ENCODE data around the gene STRN4.
"Not testable (repeated sequence)": the region's sequence is repeated elsewhere in the genome, so short reads cannot be mapped to it uniquely, and the experiment has no call there.

Gene STRN4

DNA sequence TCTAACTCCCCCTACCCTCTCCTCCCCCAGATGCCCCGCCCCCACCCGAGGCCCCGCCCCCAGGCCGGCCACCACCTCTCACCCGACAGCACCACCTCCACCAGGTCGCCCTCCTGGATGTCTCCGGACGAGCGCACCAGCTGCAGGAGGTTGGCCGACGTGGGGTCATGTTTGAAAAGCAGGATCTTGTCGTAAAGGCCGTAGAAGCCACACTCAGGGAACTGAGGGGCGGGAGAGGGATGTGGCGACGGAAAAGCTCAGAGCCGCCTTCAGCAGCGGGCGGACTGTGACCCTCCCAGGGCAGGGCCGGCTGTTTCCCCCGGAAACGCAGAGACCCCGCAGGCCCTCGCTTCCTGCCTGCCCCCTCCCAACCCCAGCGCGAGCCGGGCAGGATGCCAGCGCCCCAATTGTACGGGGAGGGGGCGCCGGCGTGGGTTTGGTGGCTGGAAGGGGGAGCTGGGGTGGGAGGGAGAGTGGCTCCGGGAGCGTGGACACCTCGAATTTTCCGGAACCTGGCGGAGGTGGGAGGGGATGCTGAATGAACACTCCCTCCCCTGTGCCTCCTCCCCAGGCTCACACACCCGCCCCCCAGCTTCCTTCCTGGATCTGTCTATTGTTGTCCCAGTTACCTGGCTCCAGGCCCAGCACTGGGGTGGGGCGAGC, 32.3 kb downstream of the STRN4 start:
- peak; percentile 46 for DNase-seq (ENCODE audit: low read depth in 2 of 2)

GRCh38 chr19:46712768-46713338, 33.4 kb downstream of the STRN4 start:
- DNase-seq (ENCODE audit: low read depth in 2 of 2): not testable (repeated sequence)

GRCh38 chr19:46710687-46711086, 35.6 kb downstream of the STRN4 start:
- DNase-seq (ENCODE audit: low read depth in 2 of 2): no peak

- peak; percentile 61 to 73 for DNase-seq (ENCODE audit: low read depth in 2 of 2)
These were observed 41.7 kb downstream of the STRN4 start for GRCh38 chr19:46704379-46705076.

DNA sequence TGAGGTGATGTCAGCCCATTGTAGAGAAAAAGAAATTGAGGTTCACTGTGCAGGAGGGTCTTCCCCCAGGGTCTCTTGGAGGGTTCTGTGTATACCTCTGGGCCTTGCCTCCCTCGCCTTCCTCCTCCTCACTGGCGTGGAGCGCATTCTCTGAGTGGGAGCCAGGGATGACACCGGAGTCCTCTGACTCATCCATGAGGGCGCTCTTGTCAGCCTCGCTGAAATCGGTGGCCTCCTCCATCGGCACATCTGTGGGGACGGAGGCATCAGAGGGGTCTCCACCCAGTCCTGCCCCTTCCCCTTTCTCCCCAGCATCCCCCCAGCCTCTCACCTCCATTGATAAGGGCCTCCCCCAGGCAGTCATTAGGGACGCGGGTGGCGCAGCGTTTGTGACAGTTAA, 45.5 kb downstream of the STRN4 start:
- no peak for DNase-seq (ENCODE audit: low read depth in 2 of 2)

DNA sequence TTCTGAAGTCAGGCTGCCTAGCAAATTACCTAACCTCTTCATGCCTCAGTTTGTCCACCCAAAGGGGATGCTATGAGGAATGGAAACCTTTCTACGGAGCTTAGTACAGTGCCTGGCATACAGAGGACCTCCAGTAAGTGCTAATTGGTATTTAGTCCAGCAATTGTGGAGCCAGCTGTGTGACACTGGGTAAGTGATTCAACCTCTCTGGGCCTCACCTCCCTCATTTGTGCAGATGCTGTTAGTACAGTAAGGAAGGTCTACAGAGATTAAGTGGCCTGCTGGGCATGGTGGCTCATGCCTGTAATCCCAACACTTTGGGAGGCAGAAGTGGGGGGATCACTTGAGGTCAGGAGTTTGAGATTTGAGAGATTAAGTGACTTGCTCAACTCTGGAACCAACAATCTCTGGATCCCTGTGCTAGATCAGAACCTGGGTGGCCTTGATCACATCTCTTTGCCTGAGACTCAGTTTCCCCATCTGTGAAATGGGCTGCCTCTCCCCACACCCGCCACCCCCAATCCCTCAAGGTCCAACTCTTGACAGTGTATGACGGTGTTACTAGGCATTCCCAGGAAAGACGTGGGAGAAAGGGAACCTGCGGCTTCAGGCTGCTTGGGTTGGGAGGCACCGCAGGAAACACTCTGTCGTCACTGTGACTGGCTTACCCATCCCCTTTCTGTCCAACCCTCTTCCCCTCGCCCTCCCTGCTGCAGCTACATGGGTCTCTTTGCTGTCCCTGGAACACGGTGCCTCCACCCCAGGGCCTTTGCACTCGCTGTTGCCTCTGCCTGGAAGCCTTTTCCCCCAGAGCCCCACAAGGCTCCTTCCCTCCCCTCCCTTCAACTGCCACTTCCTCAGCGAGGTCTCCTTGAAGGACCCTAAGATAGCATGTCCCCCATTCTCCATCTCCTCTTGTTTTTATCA, 47.6 kb downstream of the STRN4 start:
- no peak for DNase-seq (ENCODE audit: low read depth in 2 of 2)

GRCh38 chr19:46697204-46697960, 48.9 kb downstream of the STRN4 start:
- DNase-seq (ENCODE audit: low read depth in 2 of 2): no peak

- no peak for DNase-seq (ENCODE audit: low read depth in 2 of 2)
These were observed 49.4 kb downstream of the STRN4 start for GRCh38 chr19:46696866-46697203.

DNA sequence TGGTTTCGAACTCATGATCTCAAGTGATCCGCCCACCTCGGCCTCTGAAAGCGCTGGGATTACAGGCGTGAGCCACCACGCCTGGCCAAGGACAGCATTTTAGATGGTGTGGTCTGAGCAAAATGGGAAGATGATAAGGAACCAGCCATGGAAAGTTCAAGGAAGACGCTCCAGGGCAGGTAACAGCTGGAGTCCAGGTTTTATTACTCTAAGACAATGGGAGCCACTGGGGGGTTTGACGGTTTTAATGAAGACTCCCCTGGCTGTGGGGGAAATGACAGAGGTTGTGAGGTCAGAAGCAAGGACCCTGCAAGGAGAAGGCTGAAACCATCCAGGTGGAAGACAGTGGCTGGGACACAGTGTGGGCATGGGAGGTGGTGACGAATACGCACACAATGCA, 50.2 kb downstream of the STRN4 start:
- DNase-seq (ENCODE audit: low read depth in 2 of 2): no peak

GRCh38 chr19:46693760-46694159, 52.5 kb downstream of the STRN4 start:
- no peak for DNase-seq (ENCODE audit: low read depth in 2 of 2)

DNA sequence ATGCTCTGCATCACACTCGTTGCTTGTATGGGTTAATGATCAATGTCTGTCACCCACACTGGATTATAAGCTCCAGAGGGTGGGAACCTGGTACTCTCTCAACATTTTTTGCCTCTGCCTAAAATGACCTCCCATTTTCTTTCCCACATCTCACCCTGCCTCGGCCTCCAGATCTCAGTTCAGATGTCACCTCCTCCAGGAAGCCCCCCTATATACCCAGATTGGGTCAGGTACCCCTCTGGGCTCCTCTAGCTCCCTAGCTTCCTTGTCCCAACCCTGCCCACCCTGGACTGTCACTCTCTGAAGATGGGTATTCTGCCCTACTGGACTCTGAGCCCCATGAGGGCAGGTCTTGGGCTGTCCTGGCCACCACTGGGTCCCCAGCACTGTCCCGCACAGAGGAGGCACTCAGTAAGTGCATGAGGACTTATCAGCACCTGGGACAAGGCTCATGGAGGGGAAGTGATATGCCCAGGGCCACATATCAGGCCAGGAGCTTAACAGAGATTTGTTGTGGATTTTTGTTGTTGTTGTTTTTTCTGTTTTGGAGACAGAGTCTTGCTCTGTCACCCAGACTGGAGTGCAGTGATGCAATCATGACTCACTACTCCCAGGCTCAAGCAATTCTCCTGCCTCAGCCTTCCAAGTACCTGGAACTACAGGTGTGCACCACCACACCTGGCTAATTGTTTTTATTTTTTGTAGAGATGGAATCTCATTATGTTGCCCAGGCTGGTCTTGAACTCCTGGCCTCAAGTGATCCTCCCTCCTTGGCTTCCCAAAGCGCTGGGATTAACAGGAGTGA, 53.1 kb downstream of the STRN4 start:
- no peak for DNase-seq (ENCODE audit: low read depth in 2 of 2)

GRCh38 chr19:46691948-46692347, 54.3 kb downstream of the STRN4 start:
- DNase-seq (ENCODE audit: low read depth in 2 of 2): no peak

DNA sequence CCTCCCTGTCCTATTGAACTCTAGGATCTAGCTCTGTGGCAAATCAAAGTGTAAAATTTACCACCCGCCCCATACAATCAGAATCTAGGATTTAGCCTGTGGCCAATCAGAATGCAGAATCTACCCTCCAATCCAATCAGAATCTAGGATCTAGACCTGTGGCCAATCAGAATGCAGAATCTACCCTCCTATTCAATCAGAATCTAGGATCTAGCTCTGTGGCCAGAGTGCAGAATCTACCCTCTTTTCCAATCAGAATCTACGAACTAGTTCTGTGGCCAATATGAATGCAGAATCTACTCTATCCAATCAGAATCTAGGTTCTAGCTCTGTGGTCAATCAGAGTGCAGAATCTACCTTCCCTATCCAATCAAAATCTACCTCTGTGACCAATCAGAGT, 55.1 kb downstream of the STRN4 start:
- no peak for DNase-seq (ENCODE audit: low read depth in 2 of 2)

GRCh38 chr19:46689358-46689757, 56.9 kb downstream of the STRN4 start:
- no peak for DNase-seq (ENCODE audit: low read depth in 2 of 2)

GRCh38 chr19:46687438-46688145, 58.7 kb downstream of the STRN4 start:
- DNase-seq (ENCODE audit: low read depth in 2 of 2): no peak

DNA sequence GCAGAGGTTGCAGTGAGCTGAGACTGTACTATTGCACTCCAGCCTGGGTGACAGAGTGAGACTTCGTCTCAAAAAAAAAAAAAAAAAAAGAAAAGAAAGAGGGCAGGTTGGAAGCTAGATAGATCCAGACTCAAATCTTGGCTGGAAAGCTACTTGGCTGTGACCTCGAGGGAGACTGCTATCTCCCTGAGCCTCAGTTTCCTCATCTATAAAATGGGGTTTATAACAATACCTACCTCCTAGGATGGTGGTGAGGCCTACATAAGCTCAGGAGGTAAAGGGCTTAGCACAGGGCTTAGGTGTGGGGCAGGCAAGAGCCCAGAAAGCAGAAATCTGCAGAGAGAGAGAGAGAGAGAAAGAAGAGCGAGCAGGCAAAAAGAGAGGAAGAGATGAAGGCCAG, 61.1 kb downstream of the STRN4 start:
- no peak for DNase-seq (ENCODE audit: low read depth in 2 of 2)

- peak; percentile 48 to 56 for DNase-seq (ENCODE audit: low read depth in 2 of 2)
These were observed 68.0 kb downstream of the STRN4 start for GRCh38 chr19:46678110-46678732.

DNA sequence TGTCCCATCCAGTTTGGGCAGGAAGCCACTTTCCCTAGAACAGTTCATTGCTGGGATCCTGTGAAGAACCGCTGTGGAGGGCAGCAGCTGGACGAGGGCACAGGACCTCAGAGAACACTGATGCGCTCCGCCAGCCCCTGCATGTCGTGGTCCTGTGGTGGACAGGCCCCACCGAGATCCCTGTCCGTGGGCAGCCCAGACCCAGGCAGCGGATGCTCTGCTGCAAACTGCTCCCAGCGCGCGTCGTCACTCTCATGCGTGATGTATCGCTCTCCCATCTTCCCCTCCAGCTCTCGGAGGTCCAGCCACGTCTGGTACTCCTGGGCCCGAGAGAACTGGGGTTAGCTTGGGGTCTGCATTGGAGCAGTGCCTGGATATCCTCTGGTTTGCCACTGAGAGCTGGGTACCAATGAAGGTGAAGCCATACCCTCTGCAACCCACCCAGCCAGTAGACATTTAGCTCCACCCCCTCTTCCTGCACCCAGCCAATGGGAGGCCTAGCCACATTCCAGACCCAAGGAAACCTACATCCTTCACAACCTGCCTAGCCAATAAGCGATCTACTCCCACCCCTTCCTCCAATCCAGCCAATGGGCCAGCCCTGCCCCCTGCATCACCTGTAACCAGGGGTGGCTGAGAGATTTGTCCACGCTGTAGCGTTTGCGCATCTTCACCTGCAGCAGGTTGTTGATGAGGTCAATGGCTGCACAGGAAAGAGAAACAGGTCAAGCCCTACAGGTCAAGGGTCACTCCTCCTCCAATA, 71.7 kb downstream of the STRN4 start:
- no peak for DNase-seq (ENCODE audit: low read depth in 2 of 2)

DNA sequence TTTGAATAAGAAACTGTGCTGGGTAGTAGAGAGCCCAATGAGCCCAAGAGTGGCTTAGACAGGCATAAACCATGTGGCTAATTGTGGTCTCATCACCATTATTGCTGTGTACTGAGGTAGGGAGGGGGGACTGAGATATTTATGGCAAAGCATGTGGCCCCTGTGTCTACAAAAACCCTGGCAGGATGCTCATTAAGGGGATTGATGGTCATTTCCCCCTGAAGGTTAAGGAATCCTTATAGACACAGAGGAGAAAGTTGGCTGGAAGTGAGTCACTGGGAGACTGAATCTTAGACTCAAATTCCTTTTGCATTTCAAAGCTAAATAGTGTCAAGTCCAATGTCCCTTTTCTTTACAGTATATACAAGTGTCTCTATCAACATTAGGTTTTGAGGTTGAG, 75.4 kb downstream of the STRN4 start:
- no peak for DNase-seq (ENCODE audit: low read depth in 2 of 2)

All from stimulated activated CD8-positive, alpha-beta memory T cell treated with anti-CD3 and anti-CD28 coated beads, Interleukin-15, amount 100 ng/mL, for 48 hours (primary cell).